Cardiac muscle cell (in vitro differentiated cells and primary cell): ENCODE data around the gene OR4E1. TPM values are rescaled to one million over a fixed set of nuclear protein-coding genes. Genes with fewer than 3 reads are reported as not detected.

Source experiments
- DNase-seq, 2 donors: peaks; one replicate each; pipeline versions ENCODE4 v3.0.0 to v3.0.0-alpha.2; 2010 to 2017; ENCODE audit warnings: low read depth in 1 of 2, low spot score in 1 of 2
- H3K27ac ChIP-seq: fragments of 200-600 bp; sonication (generic); 2 replicates; pipeline ENCODE4 v1.5.1; 2016
- H3K27me3 ChIP-seq: fragments of 200-600 bp; sonication (generic); 2 replicates; pipeline ENCODE4 v1.6.0; 2016; ENCODE audit warnings: control low read depth
- H3K36me3 ChIP-seq: fragments of 200-600 bp; sonication (generic); 2 replicates; pipeline ENCODE4 v1.5.1; 2016; ENCODE audit warnings: control low read depth
- H3K4me1 ChIP-seq: fragments of 200-600 bp; sonication (generic); 2 replicates; pipeline ENCODE4 v1.8.1; 2017; ENCODE audit warnings: low read depth, mild to moderate bottlenecking, mixed run types
- H3K4me3 ChIP-seq: fragments of 200-600 bp; sonication (generic); 2 replicates; pipeline ENCODE4 v1.5.1; 2016; ENCODE audit warnings: mild to moderate bottlenecking
- H3K9me3 ChIP-seq: fragments of 200-600 bp; sonication (generic); 2 replicates; pipeline ENCODE4 v1.5.1; 2017; ENCODE audit warnings: low read depth, mild to moderate bottlenecking, control low read depth
- CTCF ChIP-seq: IDR thresholded peaks from 2 replicates; pipeline ENCODE4 v1.5.1; 2012; ENCODE audit warnings: low read depth, mild to moderate bottlenecking, low read length
- polyA plus RNA-seq: library from polyadenylated mRNA; unstranded; fragments of >200 nt; fragmentation: Nextera tagmentation; extraction: Ambion mirVana; gene quantifications from 2 replicates; pipeline ENCODE4 v1.2.1, GENCODE V29; 2016
- total RNA-seq: library from RNA; depleted of rRNA; stranded (reverse); fragments of >200 nt; gene quantifications from 2 replicates; pipeline ENCODE4 v1.2.3, GENCODE V29; 2016

OR4E1 gene
- total RNA-seq, result not detected in 2 replicates
- not detected in 2 replicates for polyA plus RNA-seq

GRCh38 chr14:21673718-21674117 lies at the start of gene OR4E1:
Gene OR4E1 (minus strand): TSS chr14:21673818. CDS start chr14:21670935, 2,883 bp downstream.
- H3K4me1 ChIP-seq, result no peaks in the 10 kb centered on the region
- peaks cover 3% of the 10 kb centered on the region for H3K9me3 ChIP-seq
- H3K27ac ChIP-seq, result no peak within 1 kb of the TSS
- no peak for TF ChIP-seq CTCF
- no peak for DNase-seq
- H3K36me3 ChIP-seq, result no peaks in the 10 kb centered on the region
- H3K27me3 ChIP-seq, result no peaks in the 10 kb centered on the region
- no peak within 1 kb of the TSS for H3K4me3 ChIP-seq

- no peaks in the 10 kb centered on the region for H3K27me3 ChIP-seq
- no peak for DNase-seq
These were observed 47.9 kb upstream of the OR4E1 start for GRCh38 chr14:21721504-21721903.

GRCh38 chr14:21719841-21720240 lies 46.2 kb upstream of the OR4E1 start:
- Histone ChIP-seq H3K4me3 (no peak overlapping the region), H3K9me3 (no peaks in the 10 kb centered on the region), H3K4me1 (no peaks in the 10 kb centered on the region), H3K27me3 (no peaks in the 10 kb centered on the region), H3K27ac (no peak overlapping the region), H3K36me3 (no peaks in the 10 kb centered on the region)
- DNase-seq, result no peak
- TF ChIP-seq CTCF, result no peak

More at GRCh38 chr14:21721504-21721903, 47.9 kb upstream of the OR4E1 start:
- no peak for TF ChIP-seq CTCF
- no peaks in the 10 kb centered on the region for H3K9me3 ChIP-seq
- no peak overlapping the region for H3K27ac ChIP-seq
- no peaks in the 10 kb centered on the region for H3K36me3 ChIP-seq
- H3K4me3 ChIP-seq, result no peak overlapping the region
- H3K4me1 ChIP-seq, result no peaks in the 10 kb centered on the region

- TF ChIP-seq CTCF, result no peak
- H3K4me3 ChIP-seq, result no peak overlapping the region
- no peak for DNase-seq
- H3K36me3 ChIP-seq, result no peaks in the 10 kb centered on the region
- no peak overlapping the region for H3K27ac ChIP-seq
- no peaks in the 10 kb centered on the region for H3K4me1 ChIP-seq
- no peaks in the 10 kb centered on the region for H3K27me3 ChIP-seq
- no peaks in the 10 kb centered on the region for H3K9me3 ChIP-seq
These were observed 40.8 kb upstream of the OR4E1 start for GRCh38 chr14:21714318-21714929.

GRCh38 chr14:21712036-21712435 lies 38.4 kb upstream of the OR4E1 start:
- Histone ChIP-seq H3K36me3 (no peaks in the 10 kb centered on the region), H3K4me1 (no peaks in the 10 kb centered on the region), H3K9me3 (no peaks in the 10 kb centered on the region), H3K4me3 (no peak overlapping the region), H3K27me3 (no peaks in the 10 kb centered on the region), H3K27ac (no peak overlapping the region)
- no peak for TF ChIP-seq CTCF
- DNase-seq, result no peak
